ELF-1 (cell line): ENCODE measurements around the gene PRAMEF18.
"Not testable (repeated sequence)": the region's sequence is repeated elsewhere in the genome, so short reads cannot be mapped to it uniquely, and the experiment has no call there.

Experiments used
- DNase-seq: peaks from one replicate; pipeline ENCODE4 v3.0.0-alpha.2; 2016; ENCODE audit warnings: low read depth, low spot score

PRAMEF18 gene

GRCh38 chr1:13208712-13209111 lies 17.2 kb downstream of the PRAMEF18 start:
- DNase-seq, result not testable (repeated sequence)

DNA sequence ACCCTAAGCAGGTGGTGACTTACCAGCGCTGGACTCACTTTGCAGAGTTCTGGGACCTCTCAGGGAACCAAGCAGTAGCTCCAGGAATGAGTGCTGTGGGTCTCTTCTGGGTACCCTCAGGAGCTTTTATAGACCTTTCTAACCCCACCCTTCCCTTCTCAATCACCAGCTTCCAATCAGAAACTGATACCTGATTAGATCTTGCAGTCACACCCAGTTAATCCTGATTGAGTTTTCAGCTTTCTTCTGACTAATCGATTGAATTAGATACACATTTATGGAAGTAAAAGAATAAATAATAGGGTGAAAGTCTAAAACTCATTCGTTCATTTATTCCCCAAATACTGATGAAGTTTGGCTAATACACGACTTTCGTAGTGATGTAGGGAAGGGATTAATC lies 24.6 kb downstream of the PRAMEF18 start, which contains the start of gene PRAMEF13:
PRAMEF13 (minus strand) TSS at position 101 of the 400 bp plus-strand sequence. CDS start 1,820 bp downstream, outside the sequence.
- DNase-seq, result not testable (repeated sequence)
